Lung (tissue), 12 donors: Measurements from ENCODE around the gene ZCCHC24. TPM values are rescaled to one million over a fixed set of nuclear protein-coding genes. Genes with fewer than 3 reads are reported as not detected.

Experiments
- ATAC-seq: fragments of 200-7000 bp; cut with Tn5 transposase; one replicate; pipeline ENCODE4 v1.9.1; 2020; ENCODE audit warnings: moderate number of reproducible peaks; ENCODE audit not compliant: insufficient read depth, low FRiP score
- DNase-seq, 3 donors: peaks; one replicate each; pipeline ENCODE4 v3.0.0-alpha.2; 2013 to 2017
- H3K27ac ChIP-seq, 2 donors: one replicate each; pipeline ENCODE4 v1.5.1; 2013; ENCODE audit warnings: mild to moderate bottlenecking in 2 of 2, moderate library complexity in 2 of 2, control low read depth in 1 of 2, inconsistent platforms in 1 of 2, low read depth in 1 of 2, low read length in 1 of 2
- H3K27me3 ChIP-seq, 3 donors: one replicate each; pipeline ENCODE4 v1.5.1; 2013; ENCODE audit warnings: low read length in 2 of 3; ENCODE audit not compliant: control insufficient read depth in 3 of 3, insufficient read depth in 3 of 3
- H3K36me3 ChIP-seq, 4 donors: one replicate each; pipeline ENCODE4 v1.5.1; 2013; ENCODE audit warnings: low read length in 4 of 4, mild to moderate bottlenecking in 1 of 4, moderate library complexity in 1 of 4; ENCODE audit not compliant: control insufficient read depth in 4 of 4, insufficient read depth in 4 of 4
- H3K4me1 ChIP-seq, 5 donors: one replicate each; pipeline ENCODE4 v1.5.1; 2013; ENCODE audit warnings: low read length in 5 of 5, mild to moderate bottlenecking in 2 of 5, moderate library complexity in 1 of 5; ENCODE audit not compliant: control insufficient read depth in 5 of 5, insufficient read depth in 5 of 5
- H3K4me3 ChIP-seq: one replicate; pipeline ENCODE4 v1.5.1; 2013; ENCODE audit warnings: mild to moderate bottlenecking, control low read depth, moderate library complexity
- H3K9ac ChIP-seq, 2 donors: one replicate each; pipeline ENCODE4 v1.5.1; 2013; ENCODE audit warnings: low read length in 2 of 2, control low read depth in 1 of 2; ENCODE audit not compliant: insufficient read depth in 1 of 2
- H3K9me3 ChIP-seq, 4 donors: one replicate each; pipeline ENCODE4 v1.5.1; 2013; ENCODE audit warnings: low read length in 3 of 4, mild to moderate bottlenecking in 1 of 4, moderate library complexity in 1 of 4; ENCODE audit not compliant: control insufficient read depth in 4 of 4, insufficient read depth in 3 of 4
- CTCF ChIP-seq: IDR thresholded peaks from 2 replicates; pipeline ENCODE4 v1.5.1; 2012; ENCODE audit warnings: mild to moderate bottlenecking; ENCODE audit errors: control extremely low read depth, extremely low read depth
- WGBS, 2 donors: extraction: QIAGEN DNeasy Blood & Tissue Kit; methylation state at CpG; one replicate each; pipeline ENCODE4 v1.1.7; 2013; 5-methylcytosine and 5-hydroxymethylcytosine counted together
- polyA plus RNA-seq, 2 donors: library from polyadenylated mRNA; stranded (reverse); fragments of 200-250 nt; gene quantifications; one replicate each; pipeline ENCODE4 v1.2.1, GENCODE V29; 2013
- total RNA-seq, 2 donors: library from RNA; depleted of rRNA in 1 of 2; stranded (reverse); fragments of >200 nt in 1 of 2; gene quantifications; one replicate each; pipeline ENCODE4 v1.2.1, GENCODE V29; 2014 to 2021
- donor health status: control.
- donor health status: control.
- donor health status: Bipolar disorder and iron deficiency.
- donor health status: healthy.
- donor health status: DM: yes; HTN: yes; CAD: no.

The ZCCHC24 gene
- total and polyA plus RNA-seq, 4 donors = 10.4 to 33.5 (median 13.5) TPM

- Histone ChIP-seq H3K36me3 (peaks cover 0 to 19% (median 11%) of the 10 kb centered on the region in 4 donors), H3K9me3 (no peaks in the 10 kb centered on the region), H3K9ac (no peak overlapping the region), H3K27ac (no peak overlapping the region), H3K4me3 (no peak overlapping the region), H3K27me3 (no peaks in the 10 kb centered on the region), H3K4me1 (peaks cover 19 to 54% (median 38%) of the 10 kb centered on the region in 5 donors)
- ATAC-seq = no peak
- 81 to 87% methylated on average over 5 of the region's 5 CpGs for WGBS, 2 donors
- no peak for TF ChIP-seq CTCF
- DNase-seq = peak; percentile 29 to 76 (median 74)
Observed at GRCh38 chr10:79396520-79396919, 48.9 kb downstream of the ZCCHC24 start.

- Histone ChIP-seq H3K9ac (no peak overlapping the region), H3K4me3 (no peak overlapping the region), H3K9me3 (no peaks in the 10 kb centered on the region), H3K27me3 (no peaks in the 10 kb centered on the region), H3K27ac (no peak overlapping the region), H3K4me1 (peaks cover 14 to 42% (median 24%) of the 10 kb centered on the region in 5 donors), H3K36me3 (peaks cover 0 to 19% (median 12%) of the 10 kb centered on the region in 4 donors)
- TF ChIP-seq CTCF = no peak
- no peak for ATAC-seq
- DNase-seq = no peak
- WGBS, 2 donors = 79 to 95% methylated on average over 5 of the region's 5 CpGs
Observed at GRCh38 chr10:79394664-79395063, 50.8 kb downstream of the ZCCHC24 start.

- H3K27ac ChIP-seq = no peak overlapping the region
- DNase-seq (no peak), ATAC-seq (no peak)
- 92 to 93% methylated on average over 17 of the region's 17 CpGs for WGBS, 2 donors
- no peak for TF ChIP-seq CTCF
- H3K9ac ChIP-seq = no peak overlapping the region
- H3K36me3 ChIP-seq = peaks cover 0 to 19% (median 13%) of the 10 kb centered on the region in 4 donors
- no peaks in the 10 kb centered on the region for H3K27me3 ChIP-seq
- H3K4me1 ChIP-seq = peaks cover 9 to 36% (median 18%) of the 10 kb centered on the region in 5 donors
- no peaks in the 10 kb centered on the region for H3K9me3 ChIP-seq
- no peak overlapping the region for H3K4me3 ChIP-seq
Observed at GRCh38 chr10:79393924-79394610, 51.4 kb downstream of the ZCCHC24 start.
